ENCODE results near the gene MYO7B.

The MYO7B gene

GRCh38 chr2:127597046-127597983 lies 61.8 kb downstream of the MYO7B start:
- no peak for DNase-seq (ENCODE audit: extremely low read depth, low read depth)
- no peak overlapping the region for H3K4me3 ChIP-seq (replicated peaks; ENCODE audit: low read depth, low read length)
- TF ChIP-seq CTCF (IDR thresholded peaks at IDR 0.05; ENCODE audit: low read depth, low read length, missing control alignments): no peak

GRCh38 chr2:127597984-127598380 lies 62.5 kb downstream of the MYO7B start:
- DNase-seq (ENCODE audit: extremely low read depth, low read depth): no peak
- no peak for TF ChIP-seq CTCF (IDR thresholded peaks at IDR 0.05; ENCODE audit: low read depth, low read length, missing control alignments)

GRCh38 chr2:127598711-127599110 lies 63.2 kb downstream of the MYO7B start:
- no peak overlapping the region for H3K4me3 ChIP-seq (replicated peaks; ENCODE audit: low read depth, low read length)

More at GRCh38 chr2:127597984-127598380, 62.5 kb downstream of the MYO7B start:
- no peak overlapping the region for H3K4me3 ChIP-seq (replicated peaks; ENCODE audit: low read depth, low read length)

GRCh38 chr2:127599211-127599610 lies 63.7 kb downstream of the MYO7B start:
- H3K4me3 ChIP-seq (replicated peaks; ENCODE audit: low read depth, low read length): no peak overlapping the region
- no peak for DNase-seq (ENCODE audit: extremely low read depth, low read depth)
- TF ChIP-seq CTCF (IDR thresholded peaks at IDR 0.05; ENCODE audit: low read depth, low read length, missing control alignments): no peak

More at GRCh38 chr2:127598711-127599110, 63.2 kb downstream of the MYO7B start:
- TF ChIP-seq CTCF (IDR thresholded peaks at IDR 0.05; ENCODE audit: low read depth, low read length, missing control alignments): no peak
- no peak for DNase-seq (ENCODE audit: extremely low read depth, low read depth)

- no peak for DNase-seq (ENCODE audit: extremely low read depth, low read depth)
- no peak overlapping the region for H3K4me3 ChIP-seq (replicated peaks; ENCODE audit: low read depth, low read length)
- TF ChIP-seq CTCF (IDR thresholded peaks at IDR 0.05; ENCODE audit: low read depth, low read length, missing control alignments): no peak
Measured at GRCh38 chr2:127604986-127605385, 69.5 kb downstream of the MYO7B start.

- H3K4me3 ChIP-seq (replicated peaks; ENCODE audit: low read depth, low read length): no peak overlapping the region
- DNase-seq (ENCODE audit: extremely low read depth, low read depth): no peak
- no peak for TF ChIP-seq CTCF (IDR thresholded peaks at IDR 0.05; ENCODE audit: low read depth, low read length, missing control alignments)
Measured at GRCh38 chr2:127605691-127606263, 70.3 kb downstream of the MYO7B start.
